SU-DHL-6 (cell line): Measurements from ENCODE around the gene FBXO41.

Source experiments
- EZH2phosphoT487 ChIP-seq: fragments of 200-600 bp; sonication (generic), shearing (Covaris generic); conservative IDR thresholded peaks from 2 replicates; pipeline ENCODE4 v1.6.1; 2018; ENCODE audit warnings: mild to moderate bottlenecking, antibody characterized with exemption, low read length, moderate library complexity, mixed read lengths
- TF ChIP-seq, protein P1 (sequence below): fragments of 200-600 bp; sonication (generic); IDR thresholded peaks from one replicate; pipeline ENCODE4 v1.5.1; 2017; ENCODE audit warnings: antibody characterized with exemption, mild to moderate bottlenecking, low read length, moderate library complexity; ENCODE audit not compliant: insufficient read depth, poor library complexity, severe bottlenecking

DNA sequence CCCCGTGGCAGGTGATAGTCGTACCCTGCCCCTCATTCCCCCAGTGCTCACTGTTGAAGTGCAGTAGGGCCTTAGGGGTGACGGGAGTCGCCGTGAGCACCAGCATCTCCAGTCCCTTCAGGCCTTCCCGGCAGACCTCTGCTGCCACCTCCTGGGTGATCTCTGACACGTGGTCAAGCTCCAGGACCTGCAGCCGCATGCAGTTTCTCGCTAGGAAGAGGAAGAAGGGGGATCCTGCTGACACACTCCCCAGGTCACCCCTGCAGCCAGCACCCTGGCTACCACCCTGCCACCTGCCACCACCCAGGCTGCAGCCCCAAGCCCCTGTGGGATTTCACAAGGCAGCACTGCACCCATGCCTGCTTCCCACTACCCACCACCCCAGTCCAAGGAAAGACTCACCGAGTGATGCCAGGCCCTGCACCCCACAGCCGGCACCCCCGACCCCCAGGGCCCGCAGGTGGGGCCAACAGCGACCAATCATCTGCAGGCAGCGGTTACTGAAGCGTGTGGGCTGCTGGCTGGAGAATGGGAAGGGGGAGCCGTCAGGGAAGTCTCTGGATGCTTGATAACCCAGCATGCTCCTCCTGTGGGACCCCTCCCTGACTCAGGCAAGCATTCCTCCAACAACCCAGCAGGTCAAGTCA, 23.8 kb downstream of the FBXO41 start:
- TF ChIP-seq, protein P1, sequence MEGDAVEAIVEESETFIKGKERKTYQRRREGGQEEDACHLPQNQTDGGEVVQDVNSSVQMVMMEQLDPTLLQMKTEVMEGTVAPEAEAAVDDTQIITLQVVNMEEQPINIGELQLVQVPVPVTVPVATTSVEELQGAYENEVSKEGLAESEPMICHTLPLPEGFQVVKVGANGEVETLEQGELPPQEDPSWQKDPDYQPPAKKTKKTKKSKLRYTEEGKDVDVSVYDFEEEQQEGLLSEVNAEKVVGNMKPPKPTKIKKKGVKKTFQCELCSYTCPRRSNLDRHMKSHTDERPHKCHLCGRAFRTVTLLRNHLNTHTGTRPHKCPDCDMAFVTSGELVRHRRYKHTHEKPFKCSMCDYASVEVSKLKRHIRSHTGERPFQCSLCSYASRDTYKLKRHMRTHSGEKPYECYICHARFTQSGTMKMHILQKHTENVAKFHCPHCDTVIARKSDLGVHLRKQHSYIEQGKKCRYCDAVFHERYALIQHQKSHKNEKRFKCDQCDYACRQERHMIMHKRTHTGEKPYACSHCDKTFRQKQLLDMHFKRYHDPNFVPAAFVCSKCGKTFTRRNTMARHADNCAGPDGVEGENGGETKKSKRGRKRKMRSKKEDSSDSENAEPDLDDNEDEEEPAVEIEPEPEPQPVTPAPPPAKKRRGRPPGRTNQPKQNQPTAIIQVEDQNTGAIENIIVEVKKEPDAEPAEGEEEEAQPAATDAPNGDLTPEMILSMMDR: no peak
- no peak for TF ChIP-seq EZH2phosphoT487
